Tongue (tissue), 2 donors: ENCODE results near the gene AP2A1. TPM values are rescaled to one million over a fixed set of nuclear protein-coding genes. Genes with fewer than 3 reads are reported as not detected.

ENCODE experiments used
- DNase-seq: peaks from one replicate; pipeline ENCODE4 v3.0.0-alpha.2; 2015
- total RNA-seq: library from RNA; depleted of rRNA; stranded (reverse); fragments of >200 nt; gene quantifications from one replicate; pipeline ENCODE4 v1.2.3, GENCODE V29; 2014

AP2A1 gene
- total RNA-seq, 1 donor from 2014 or later, result 56.2 TPM

DNA sequence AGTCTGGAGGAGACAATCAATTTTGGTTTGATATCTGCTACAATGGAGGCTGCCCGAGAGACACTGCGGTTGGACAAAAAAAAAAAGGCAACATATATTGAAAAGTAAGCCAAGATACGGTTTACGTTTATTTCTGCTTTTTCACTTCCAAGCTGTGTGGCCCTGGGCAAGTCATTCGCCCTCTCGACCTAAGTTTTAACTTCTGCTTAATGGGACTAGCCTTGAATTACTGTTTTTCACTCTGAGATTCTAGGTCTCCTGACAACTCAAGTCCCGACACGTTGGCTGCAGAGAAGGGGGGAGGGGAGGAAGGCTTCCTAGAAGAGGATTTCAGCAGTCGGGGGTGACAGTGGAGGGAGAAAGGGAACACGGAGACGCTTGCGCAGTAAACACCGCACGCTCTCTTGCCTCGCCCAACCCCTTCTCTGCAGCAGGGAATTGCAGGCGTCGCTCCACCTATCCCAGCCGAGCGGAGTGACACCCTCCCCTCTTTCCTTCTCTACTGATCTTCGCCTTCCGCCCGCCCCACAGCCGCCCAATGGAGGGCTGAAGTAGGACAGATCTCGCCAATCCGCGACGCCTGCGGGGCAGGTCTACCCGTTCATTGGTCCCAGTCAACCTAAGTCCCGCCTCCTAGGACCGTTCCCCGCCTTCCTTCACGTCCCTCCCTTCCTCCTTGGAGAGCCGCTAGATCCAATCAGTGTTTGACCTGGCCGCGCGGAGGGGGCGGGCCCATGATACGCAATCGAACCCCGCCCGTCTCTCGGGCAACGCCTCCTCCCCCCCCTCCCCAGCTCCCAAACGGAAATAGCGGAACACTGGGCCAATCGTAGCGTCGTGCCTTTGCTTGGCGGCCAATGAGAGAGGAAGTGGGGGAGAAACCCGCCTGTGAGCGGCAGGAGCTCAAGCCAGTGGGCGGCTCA, 533 bp upstream of the AP2A1 start:
- peak; percentile 100 for DNase-seq

GRCh38 chr19:49767381-49767780, 580 bp downstream of the AP2A1 start:
- no peak for DNase-seq

- DNase-seq, result no peak
Measured at GRCh38 chr19:49767967-49768581, 1.3 kb downstream of the AP2A1 start.

- no peak for DNase-seq
Measured at GRCh38 chr19:49770529-49770928, 3.7 kb downstream of the AP2A1 start.

- no peak for DNase-seq
Measured at GRCh38 chr19:49771674-49772139, 4.9 kb downstream of the AP2A1 start.

DNA sequence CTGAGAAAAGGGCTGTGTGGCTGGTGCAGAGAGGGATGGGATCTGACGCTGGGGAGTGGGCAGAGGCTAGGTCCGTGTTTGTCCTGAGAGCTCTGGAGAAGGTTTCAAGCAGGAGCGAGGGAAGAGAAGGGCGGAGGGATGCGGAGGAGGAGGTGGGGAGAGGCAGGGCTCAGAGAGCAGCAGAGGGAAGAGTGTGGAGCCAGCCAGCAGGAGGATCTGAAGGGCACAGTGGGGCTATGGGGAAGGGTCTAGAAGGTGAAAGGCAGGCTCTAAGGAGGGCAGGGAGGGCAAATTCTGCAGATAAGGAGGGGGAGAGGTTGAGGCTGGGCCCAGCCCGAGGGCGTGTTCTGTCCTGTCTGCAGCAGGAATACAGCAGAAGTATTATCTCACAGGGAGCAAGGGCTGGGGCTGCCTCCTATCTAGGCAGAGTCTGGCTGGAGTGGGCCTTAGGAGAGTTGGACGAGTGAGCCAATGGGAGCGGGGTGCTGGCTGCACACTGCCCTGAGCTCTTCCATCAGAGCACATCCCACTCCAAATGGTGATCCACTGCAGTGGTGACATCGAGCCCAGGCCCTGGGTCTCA, 6.1 kb downstream of the AP2A1 start:
- DNase-seq, result no peak

DNA sequence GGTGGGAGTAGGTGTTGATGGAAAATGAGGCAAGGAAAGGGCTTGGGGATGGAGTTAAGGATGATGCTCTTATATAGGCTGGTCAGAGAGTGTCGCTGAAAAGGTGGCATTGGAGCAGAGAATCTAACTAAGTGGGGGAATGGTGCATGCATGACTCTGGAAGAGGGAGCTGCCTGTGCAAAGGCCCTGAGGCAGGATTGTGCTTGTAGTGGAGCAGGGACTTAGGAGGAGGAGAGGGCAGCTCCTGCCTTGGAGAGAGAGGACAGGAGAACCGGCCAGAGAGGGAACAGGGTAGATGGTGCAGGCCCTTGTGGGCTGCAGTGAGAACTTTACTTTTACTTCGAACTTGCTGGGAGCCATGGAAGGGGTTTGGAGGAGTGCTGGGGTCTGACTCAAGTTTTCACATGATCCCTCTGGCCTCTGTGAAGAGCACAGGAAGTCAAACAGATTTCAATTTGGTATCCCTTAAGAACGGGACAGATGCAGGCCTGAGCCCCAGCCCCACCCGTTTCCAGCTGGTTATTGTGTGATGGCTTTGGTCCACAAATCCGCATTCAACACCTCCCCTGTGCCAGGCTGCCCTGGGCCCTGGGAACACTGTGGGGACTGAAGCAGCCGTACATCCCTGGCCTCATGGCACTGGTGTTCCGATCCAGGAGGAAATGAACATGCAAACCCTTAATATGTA, 7.0 kb downstream of the AP2A1 start:
- peak; percentile 61 for DNase-seq

DNA sequence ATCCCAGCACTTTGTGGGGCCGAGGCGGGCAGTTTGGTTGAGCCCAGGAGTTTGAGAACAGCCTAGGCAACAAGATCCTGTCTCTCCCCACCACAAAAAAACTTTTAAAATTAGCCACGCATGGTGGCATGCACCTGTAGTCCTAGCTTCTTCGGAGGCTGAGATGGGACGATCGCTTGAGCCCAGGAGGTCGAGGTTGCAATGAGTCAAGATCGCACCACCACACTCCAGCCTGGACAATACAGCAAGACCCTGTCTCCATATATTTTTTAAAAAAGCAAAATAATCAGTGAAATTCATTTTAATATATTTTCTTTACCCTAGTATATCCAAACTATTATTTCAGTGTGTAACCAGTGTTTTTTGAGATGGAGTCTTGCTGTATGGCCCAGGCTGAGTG, 8.2 kb downstream of the AP2A1 start:
- DNase-seq, result no peak

DNA sequence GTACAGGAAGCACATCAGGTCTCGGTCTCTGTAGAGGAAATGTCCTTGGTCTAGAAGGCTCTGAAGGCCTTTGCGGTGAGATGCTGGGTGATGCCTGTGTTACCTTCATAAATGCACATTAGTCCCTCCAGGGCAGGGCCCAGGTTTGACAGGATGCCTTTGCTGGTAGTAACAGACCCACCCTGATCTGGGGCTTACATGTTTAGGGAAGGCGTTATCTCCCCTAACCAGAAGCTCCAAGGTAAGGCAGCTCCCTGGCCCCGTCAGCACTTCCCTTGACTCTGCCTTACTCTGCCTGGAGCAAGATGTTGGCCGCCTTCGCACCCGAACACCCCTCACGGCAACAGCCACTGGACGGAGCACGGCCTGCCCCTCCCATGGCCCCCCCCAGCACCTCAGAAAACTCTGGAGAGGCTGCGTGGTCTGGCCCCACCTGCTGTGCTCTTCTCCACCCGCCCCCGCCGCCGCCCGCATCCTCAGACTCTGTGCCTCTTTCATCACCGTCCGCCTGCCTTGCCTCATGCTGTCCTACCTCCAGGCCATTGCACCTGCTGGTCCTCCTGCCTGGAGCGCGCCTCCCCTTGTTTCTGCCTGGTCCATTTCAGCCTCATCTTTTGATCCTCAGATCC, 9.1 kb downstream of the AP2A1 start:
- no peak for DNase-seq

DNA sequence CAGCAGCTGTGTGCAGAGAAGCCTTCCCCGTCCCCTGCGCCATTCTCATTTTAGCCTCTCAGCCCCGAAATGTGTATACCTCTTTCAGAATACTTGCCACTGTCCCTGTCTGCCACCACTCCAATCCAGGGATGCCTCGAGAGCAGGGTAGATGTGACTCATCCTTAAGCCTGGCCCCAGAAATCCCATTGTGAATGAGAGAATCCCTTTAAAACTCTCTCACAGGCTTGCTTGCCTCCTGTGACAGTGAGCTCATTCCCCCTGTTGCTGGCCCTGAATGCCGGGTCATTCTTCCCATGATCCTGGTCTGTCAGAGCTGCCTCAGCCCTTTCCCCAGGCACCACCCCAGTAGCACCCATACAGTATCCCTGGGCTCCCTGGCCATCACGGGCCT, 9.6 kb downstream of the AP2A1 start:
- DNase-seq, result no peak

GRCh38 chr19:49779731-49780555, 13.1 kb downstream of the AP2A1 start:
- no peak for DNase-seq

GRCh38 chr19:49780861-49781260, 14.1 kb downstream of the AP2A1 start:
- no peak for DNase-seq

DNA sequence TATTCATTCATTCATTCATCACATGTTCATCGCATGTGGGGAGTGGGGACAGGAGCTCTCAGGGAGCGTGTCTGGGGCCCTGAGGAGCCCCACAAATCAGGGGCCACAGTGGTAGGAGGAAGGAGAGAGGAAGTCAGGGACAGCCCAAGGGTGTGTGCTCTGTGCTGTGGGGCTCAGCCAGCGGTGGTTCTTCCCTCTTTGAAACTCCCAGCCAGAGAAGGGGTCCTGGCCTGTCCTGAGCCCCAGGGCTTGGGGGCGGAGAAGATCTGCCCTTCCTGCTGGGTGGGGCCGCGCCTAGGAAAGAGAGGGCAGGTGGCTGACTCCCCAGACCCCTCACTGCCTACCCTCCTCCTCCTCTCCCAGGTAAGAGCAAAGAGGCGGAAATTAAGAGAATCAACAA, 14.6 kb downstream of the AP2A1 start:
- no peak for DNase-seq

GRCh38 chr19:49782515-49782914, 15.7 kb downstream of the AP2A1 start:
- no peak for DNase-seq

DNA sequence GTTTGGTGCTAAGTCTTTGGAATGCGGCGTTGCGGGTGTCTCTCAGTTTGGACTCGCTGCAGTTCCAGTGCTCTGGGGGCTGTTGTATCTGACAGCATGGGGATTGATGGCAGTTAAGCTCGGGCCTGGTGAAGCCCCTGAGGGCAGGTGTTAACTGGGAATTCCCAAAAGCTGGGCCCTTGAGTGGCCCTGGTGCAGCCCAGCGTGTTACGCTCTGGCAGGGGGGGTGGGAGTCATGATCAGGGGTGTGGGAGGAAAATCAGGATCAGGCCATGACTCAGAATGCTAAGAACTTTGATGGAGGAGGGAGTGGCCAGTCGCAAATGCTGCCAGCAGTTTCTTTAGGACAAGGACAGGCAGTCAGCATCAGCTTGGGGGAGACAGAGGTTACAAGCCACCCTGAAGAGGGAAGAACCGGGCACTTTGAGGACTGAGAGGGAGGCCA, 19.6 kb downstream of the AP2A1 start:
- DNase-seq, result no peak

- DNase-seq, result no peak
Measured at GRCh38 chr19:49787746-49788145, 20.9 kb downstream of the AP2A1 start.

- no peak for DNase-seq
Measured at GRCh38 chr19:49788857-49789256, 22.1 kb downstream of the AP2A1 start.

GRCh38 chr19:49790866-49791265, 24.1 kb downstream of the AP2A1 start:
- no peak for DNase-seq

DNA sequence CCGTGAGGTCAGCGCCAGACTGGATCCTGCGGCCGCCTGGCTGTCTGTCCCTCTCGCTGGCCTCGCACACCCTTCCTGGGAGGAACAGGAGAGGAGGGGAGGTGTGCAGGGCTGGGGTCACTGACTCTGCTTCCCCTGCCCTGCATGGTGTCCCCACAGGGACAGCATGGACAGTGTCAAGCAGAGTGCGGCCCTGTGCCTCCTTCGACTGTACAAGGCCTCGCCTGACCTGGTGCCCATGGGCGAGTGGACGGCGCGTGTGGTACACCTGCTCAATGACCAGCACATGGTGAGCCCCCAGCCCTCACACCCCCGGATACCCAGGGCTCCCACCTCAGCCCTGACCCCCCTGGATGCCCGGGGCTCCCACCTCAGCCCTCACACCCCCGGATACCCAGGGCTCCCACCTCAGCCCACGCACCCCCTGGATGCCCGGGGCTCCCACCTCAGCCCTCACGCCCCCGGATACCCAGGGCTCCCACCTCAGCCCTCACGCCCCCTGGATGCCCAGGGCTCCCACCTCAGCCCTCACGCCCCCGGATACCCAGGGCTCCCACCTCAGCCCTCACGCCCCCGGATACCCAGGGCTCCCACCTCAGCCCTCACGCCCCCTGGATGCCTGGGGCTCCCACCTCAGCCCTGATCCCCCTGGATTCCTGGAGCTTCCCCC, 25.1 kb downstream of the AP2A1 start:
- DNase-seq, result no peak

DNA sequence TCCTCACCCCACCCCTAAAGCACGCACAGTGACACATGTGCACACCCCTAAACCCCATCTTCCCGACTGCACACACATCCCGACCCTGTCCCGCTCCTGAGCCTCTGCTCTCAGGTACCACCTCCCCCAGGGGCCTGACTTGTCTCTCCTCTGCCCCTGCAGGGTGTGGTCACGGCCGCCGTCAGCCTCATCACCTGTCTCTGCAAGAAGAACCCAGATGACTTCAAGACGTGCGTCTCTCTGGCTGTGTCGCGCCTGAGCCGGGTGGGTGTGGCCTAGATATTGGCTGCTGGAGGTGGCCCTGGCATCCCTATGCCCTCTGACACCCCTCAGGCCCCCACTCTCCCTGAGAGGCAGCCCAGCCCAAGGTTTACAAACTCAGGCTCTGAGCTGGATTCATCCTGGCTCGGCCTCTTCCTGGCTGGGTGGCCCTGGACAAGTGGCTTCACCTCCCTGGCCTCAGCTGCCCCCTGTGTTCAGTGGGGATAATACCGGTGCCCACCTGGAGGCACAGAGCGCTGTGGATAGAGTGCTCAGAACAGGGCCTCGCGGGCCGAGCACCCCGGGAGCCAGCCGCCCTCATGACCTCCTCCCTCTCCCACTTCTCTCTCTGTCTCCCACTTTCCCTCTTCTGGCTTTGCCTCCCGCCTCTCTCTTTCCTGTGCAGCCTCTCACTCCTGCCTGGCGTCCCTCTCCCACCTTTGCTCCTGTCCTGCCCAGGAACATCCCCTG, 26.2 kb downstream of the AP2A1 start:
- no peak for DNase-seq
